ELR (cell line): ENCODE measurements around the gene RIBC1.
"Not testable (repeated sequence)": the region's sequence is repeated elsewhere in the genome, so short reads cannot be mapped to it uniquely, and the experiment has no call there.

Experiments
- DNase-seq: peaks from one replicate; pipeline ENCODE4 v3.0.0-alpha.2; 2015; ENCODE audit warnings: low read depth

Gene RIBC1

DNA sequence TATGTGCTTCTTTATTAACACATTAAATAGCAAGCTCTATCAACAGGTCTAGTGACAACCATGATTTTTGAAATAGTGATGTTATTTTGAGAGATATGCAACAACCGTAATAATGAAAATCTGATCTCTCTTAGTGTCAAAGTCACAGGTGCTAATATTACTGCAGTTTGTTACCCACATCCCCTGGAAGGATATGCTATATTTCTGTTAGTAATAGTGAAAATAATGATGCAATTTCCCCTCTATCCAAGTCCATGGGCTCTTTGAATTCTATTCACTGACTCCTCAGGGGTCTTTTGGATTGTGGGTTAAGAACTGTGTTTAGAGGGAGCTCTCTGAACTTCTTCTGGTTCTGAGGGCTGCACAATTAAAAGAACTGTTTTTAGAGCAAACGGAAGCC is 14.5 kb downstream of the RIBC1 start:
- DNase-seq = no peak

DNA sequence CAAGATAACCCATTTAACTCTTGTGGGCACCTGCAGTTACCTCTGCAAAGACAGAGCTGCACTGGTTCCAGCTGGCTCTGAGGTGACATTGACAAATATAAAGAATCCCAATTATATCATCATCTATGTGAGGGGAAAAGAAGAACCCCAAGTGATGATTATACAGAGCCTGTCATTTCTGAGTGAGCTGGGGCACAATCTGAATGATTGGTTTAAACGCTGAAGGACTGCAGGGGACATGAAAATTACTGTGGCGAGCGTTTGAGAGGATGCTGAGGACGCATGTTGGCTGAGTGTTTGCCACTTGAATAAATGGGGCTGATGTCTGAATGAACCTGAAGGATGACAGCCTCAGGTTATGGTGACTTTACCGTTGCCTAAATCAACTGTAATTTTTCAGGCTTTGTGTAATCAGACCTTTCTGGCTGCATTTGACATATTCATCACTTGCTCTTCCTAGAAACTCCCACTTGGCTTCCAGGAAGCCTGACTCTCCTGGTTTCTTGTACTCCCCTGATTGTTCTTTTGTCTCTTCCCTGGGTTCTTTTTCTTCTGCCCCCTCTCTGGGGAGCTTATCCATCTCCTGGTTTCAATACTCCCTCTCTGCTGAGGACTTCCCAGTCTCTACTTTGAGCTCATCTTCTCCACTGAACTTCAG is 15.6 kb downstream of the RIBC1 start:
- DNase-seq = no peak

DNA sequence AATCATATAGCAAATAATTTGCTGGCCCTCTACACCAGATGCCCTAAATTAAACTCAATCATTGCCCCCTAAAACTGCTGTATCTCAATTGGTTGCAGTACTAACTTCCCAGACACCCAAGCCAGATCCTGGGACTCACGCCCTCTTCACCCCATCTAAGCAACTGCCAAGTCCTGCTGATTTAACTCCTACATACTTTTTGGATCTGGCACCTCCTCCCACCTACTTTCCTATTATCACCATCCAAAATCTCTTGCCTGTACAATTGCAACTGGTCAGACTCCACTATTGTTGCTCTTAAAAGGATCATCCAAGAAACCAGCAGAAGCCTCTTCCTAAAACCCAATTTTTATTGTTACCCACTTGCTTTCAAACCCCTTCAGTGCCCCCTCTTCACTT is 16.2 kb downstream of the RIBC1 start:
- no peak for DNase-seq

DNA sequence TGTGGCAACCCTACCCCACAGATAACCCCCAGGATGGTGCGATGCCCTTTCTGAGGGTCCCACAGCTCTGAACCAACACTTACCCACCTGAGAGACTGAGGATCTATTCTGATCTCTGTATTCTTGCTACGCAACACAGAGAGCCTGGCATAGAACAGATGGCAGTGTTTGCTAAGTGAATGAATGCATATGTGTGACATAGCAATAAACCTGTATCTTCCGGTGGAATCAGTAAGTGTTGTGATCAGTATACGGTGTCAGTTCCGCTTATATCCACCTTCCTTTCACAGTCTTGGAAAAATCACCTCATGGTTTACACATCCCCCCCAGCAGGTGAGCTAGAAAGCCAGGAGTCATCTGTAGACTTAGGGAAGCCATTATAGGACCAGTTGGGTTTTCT is 17.4 kb downstream of the RIBC1 start:
- DNase-seq = no peak

DNA sequence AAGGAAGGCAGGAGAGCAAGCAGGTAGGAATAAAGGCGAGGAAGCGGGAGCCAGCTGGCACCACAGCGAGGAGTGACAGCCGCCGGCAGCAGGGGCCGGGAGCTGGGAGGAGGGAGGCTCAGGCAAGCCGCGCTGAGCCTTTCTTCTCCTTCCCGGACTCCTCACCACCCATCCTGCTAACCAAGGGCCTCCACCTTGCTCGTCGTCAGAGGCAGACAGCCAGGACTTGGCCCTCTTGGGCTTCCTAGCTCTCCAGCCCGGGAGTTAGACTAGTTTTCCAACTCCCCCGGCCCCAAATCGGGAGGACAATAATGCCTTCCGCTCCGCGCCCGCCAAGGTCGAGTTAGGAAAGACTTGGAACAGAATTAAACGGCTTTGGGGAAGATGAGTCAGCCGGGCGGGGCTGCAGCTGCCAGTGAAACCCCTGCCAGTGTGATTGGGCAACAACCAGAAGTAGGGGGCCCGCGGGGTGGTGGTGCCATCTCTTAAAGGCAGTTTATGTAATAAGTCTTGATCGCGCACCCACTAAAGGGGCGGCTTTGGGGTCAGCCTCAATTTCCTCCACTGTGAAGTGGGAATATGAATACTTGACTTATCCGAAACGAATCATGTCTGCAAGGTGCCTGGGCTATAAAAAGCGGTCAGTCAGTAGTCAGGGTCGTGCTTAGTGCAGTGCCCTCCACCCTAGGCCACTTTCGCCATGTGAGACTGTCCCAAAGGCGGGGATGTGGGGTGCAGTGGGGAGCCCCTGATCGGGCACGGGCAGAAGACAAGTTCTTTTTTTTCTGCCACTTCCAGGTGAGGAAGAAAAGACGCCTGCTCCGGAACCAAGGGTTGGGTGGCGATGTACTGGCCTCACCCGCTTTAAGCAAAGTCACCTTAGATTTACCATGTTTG is 18.2 kb downstream of the RIBC1 start:
- DNase-seq = peak; percentile 69

DNA sequence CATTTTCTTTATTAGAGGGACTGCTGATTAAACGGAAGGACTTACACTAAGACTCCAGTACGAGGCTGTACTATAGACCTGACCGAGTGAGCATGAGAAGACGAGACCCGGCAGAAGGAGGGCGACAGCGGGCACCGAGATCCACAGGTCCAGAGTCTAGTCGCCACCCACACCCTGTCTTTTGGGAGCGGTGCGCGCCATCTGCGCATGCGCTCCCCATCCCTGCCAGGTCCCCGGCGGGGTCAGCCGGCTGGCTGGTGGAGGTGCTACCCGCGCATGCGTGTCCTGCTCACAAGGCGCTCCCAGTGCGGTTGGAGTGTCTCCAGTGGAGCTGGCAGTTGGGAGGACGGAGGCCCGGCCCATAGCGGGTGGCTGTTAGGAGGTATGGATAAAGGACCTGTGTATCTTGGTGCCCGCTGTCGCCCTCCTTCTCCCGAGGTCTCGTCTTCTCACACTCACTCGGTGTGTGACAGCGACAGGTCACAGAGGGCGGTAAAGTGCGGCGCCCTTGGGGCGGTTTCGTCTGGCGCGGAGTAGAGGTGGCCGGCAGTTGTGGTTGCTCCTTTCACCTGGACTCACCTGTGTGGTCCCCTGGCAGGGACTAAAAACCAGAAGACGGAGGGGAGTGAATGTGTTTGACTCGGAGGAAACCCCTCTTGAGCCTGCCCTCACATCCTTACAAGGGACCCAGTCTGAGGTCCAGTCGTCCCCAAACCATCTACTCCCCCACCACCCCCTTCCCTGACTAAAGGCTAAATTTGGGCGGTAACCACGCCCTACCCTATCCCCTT is 19.1 kb downstream of the RIBC1 start:
- DNase-seq = peak; percentile 80

DNA sequence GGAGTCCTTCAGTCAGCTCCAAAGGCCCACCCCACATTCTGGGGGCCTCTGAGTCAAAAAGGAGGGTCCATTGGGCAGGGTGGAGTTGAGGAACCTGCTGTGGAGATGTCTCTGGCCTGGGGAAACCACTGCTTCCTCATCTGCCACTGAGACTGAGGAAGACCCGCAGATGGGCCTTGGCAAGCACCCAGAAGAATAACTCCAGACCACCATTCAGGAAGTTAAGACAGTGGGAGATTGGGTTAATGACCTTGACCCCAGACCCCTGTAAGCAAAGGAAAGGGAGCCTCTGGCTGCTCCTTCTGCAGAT is 19.6 kb downstream of the RIBC1 start:
- DNase-seq = no peak

DNA sequence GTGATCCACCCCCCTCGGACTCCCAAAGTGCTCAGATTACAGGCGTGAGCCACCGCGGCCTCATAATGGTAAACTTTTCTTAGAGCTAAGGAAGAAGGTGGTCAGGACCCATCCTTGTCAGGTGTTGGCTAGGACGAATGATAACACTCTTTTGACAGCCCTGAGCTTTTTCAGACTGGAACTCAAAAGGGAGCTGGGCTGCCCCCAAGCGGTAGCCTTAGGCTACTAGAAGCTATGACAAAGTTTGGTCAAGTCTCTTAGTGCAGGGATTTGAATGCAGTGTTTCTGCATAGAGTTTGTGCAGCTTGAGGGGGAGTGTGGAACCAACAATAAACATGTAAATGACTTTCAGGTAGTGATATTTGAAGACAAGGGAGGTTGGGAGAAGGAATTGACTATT is 23.3 kb downstream of the RIBC1 start:
- peak; percentile 59 for DNase-seq

DNA sequence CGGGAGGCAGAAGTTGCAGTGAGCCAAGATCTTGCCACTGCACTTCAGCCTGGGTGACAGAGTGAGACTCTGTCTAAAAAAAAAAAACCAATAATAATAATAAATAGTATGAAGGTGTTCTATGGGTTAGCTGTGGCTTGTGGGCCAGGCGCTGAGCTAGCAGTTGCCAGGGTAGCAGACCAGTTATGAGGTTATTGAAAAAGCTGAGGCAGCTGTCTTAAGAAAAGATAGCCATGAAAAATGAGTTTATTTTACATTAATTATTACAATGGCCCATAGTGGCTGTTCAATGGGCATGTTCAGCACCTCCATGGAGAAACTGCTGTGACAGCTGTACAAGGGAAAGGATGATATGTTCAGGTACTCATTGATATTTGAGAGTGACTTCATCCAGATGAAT is 24.8 kb downstream of the RIBC1 start:
- DNase-seq = no peak

DNA sequence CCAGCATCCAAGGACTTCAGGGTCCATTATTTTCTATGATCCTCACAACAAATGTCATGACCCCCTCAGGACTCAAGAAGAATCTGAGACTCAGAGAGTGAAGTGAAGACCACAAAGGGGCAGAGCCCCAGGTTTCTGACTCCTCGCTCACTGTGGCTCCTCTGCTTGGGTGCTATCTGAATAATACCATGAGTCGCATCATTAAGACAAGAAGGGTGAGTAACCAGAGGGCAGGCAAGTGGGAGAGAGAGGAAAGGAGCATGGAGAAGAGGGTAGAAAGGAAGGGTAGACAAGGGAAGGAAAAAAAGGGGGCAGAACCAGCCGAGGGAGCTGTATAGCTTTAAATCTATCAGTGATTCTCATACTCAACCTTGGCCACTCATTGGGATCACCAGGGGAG is 27.0 kb downstream of the RIBC1 start:
- DNase-seq = peak; percentile 48

DNA sequence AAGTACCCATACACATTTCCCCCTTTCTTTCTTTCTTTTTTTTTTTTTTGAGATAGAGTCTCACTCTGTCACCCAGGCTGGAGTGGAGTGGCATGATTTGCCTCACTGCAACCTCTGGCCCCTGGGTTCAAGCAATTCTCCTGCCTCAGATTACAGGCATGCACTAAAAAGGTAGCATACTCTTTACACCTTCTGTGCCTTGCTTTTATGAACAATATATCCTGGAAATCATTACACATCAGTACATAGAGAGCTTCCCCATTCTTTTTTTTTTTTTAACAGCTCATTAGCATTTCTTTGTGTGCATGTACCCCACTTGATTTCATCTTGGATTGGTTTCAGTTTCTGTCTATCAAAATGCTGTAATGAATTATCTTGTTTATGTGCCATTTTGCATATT is 30.1 kb downstream of the RIBC1 start:
- no peak for DNase-seq

DNA sequence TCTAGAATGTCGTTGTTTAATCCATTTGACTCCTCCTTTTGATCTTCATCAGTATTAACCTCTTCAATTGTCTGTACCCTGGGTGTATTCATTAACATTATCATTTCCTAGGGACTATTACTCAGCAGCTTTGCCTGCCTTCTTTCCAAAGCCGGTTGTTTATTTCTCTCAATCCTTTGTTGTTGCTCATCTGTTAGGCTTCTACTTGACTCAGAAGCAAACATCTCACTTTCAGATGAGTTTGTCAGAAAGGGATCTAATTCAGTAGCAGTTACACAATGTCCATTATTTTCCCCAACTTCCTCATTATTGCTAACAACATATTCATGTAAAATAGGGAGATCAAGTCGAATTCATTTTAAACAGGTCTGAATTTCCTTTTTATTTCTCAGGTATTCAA is 33.6 kb downstream of the RIBC1 start:
- DNase-seq = peak; percentile 79

DNA sequence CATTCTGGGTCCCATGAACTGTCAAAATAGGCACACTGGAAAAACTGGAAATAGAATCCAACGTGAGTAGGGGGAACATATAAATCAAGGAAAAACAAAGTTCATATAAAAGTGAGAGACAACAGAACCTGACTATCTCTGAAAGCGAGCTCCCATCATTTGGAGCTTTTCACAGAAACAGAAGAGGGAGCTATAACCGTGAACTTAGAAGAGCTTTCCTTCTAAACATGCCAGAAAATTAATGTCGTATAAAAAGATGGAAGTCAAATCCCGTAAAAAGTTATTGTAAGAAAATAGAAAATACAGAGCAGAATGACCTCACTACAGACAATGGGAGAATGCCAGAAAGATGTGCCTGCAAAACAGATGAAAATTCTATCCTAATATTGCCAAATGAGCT is 35.4 kb downstream of the RIBC1 start:
- peak; percentile 36 for DNase-seq

DNA sequence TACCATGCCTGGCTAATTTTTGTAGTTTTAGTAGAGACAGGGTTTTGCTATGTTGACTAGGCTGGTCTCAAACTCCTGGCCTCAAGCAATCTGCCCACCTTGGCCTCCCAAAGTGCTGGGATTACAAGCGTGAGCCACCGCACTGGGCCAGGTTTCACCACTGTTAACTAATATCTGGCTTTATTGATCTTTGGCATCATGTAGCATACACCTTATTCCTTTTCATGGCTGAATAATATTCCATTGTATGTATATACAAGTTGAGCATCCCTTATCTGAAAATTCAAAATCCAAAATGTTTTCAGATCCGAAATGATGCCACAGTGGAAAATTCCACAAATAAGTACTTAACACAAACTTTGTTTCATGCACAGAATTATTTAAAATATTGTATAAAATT is 46.0 kb downstream of the RIBC1 start:
- DNase-seq = not testable (repeated sequence)

DNA sequence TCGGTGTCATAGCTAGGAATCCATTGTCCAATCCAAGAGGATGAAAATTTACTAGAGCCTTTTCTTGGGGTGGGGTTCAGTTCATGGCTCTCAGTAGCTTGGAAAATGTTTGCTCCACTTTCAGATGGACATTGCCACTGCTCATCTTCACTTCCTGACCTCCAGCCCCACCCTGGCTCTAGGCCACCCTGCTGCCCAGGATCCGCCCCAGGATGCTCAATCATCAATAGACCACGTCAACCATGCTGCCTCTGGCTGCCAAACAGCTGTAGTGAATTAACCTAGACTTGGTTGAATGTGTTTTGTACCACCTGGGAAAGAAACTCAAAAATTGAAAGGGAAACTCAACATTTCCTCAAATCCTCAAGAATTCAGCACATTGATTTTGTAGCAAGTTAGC is 48.7 kb downstream of the RIBC1 start:
- DNase-seq = no peak

DNA sequence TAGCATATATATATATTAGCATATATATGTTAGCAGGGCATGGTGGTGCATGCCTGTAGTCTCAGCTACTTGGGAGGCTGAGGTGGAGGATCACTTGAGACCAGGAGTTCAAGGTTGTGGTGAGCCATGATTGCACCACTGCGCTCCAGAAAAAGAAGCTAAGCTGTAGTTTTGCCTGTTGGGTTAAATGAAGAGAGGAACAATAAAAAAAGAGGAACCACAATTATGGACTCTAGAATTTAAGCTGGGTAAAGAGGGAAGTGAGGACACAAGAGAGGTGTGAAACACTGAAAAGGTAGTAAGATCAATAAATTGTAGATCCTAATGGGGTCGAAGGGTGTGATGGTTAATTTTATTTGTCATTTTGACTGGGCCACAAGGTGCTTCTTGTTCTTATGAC is 52.0 kb downstream of the RIBC1 start:
- DNase-seq = no peak

DNA sequence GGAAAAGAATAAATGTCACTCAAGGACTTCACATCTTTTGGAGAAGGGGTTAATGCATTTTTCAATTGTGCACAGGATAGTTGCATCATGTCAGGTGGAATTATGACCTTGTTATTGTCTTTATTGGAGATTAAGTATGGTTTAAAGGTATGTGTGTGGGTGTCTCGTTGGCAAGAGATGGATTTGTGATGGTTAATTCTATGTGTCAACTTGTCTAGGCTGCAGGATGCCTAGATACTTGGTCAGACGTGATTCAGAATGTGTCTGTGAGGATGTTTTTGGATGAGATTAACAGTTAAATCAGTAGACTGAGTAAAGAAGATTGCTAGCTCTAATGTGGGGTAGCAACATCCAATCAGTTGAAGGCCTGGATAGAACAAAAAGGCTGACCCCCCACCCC is 53.7 kb downstream of the RIBC1 start:
- peak; percentile 51 for DNase-seq

DNA sequence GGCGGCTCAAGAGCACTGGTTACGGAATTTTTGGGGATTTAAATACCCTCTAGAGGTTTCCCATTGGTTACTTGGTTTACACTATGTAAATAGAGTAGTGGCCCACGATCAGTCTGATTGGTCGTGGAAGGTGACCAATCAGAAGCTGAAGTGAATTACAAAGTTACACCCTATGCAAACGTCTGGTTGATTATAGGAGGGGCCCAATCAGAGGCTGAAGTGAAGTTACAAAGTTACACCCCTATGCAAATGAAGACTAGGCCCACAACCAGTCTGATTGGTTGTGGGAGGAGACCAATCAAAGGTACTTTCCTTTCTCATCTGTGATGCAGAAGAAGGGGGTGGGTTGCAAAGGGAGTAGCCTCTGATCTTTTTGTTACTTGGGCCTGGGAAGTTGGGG is 56.6 kb downstream of the RIBC1 start:
- peak; percentile 28 for DNase-seq
